UCSD-AML1 (cell line): Measurements from ENCODE around the gene RDH12.

Experiments used
- DNase-seq: peaks from one replicate; lab custom pipeline; 2025; ENCODE audit not compliant: unreplicated experiment; lab: John Stamatoyannopoulos, UW

The RDH12 gene

GRCh38 chr14:67746927-67747326 lies 45.2 kb downstream of the RDH12 start:
- no peak for DNase-seq

DNA sequence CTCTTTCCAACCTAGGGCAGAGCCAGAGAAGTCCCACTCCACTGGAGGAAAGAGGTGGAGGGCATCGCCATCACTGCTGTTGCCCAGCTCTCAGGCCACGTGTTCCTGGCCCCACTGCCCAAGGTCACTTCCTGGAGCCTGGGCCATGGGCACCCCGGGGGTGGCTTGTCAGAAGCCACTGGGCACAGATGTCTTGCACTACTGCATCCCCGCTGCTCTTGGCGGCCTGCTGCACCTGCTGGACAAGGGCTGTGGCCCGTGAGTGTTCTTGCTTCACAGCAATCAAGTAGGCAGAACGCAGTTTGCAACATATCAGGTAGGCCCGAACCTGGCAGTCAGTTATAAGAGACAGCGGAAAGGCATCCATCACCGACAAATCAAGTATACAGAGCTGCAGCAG lies 46.6 kb downstream of the RDH12 start:
- DNase-seq, result no peak

DNA sequence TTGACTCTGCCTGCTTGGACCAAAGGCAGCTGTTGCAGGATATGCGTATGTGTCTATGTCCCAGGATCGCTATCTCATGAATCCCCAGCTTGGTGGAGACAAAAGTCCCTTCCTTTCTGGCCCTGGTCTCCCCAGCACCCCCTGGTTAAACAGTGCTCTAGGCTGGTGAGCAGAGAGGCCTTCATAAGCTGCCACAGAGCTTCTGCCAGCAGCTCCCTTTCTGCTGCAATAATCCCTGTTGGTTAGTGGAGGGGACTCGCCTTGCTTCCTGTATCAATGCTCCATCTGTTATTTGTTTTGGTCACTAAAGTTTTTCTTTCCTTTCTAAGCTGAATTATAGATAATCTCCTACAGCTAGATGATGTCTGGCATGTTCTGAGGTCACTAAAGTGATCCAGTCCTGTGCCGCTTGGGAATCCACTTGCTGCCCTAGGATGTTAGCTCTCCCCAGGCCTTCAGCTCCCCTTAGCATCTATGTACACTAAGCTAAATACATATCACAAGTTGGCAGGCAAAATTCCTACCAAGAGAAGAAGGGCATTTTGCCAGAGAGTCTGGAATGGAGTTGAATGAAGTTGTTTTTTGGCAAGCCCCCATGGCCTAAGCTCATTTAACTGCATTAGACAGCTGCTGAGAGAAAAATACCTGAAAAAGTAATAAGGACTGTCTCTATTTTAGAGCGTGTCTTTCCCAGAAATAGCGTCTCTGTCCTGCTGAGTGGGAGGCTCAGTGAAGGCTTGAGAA lies 47.8 kb downstream of the RDH12 start:
- no peak for DNase-seq

DNA sequence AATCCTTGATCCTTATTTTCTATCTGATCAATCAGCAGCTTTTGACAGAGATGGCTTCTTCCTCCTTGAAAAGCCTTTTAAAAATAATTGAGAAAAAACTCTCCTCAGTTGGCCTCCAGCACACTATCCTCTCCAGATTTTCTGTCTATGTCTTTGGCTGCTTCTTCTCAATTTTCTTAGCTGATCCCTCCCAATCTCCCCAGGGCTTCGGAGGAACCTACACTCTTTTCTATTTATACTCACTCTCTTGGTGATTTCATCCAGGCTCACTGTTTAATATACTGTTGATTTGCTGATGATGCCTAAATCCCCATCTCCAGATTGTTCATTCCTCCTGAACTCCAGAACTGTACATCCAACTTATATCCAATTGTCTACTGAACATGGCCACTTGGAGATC lies 54.8 kb downstream of the RDH12 start:
- no peak for DNase-seq

- DNase-seq, result no peak
These were observed 55.5 kb downstream of the RDH12 start for GRCh38 chr14:67757175-67757574.

DNA sequence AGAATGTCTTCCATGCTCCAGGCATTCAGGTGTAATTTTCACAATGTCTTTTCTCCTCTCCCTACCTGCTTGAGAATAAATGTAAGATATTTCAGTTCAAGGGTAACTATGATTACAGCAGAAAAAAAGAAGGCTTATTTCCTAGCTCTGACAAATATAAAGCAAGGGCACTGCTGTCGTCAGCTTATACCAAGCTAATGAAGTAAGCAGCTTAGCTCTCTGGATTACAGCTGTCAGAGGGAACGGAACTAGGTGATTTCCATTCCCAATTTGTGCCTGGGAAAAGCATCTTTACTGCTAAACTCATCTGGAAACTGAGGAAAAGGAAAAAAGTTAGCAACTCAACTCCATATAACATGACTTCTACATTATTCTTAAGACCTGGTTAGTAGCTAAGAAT lies 58.2 kb downstream of the RDH12 start:
- DNase-seq, result no peak

GRCh38 chr14:67762051-67762450 lies 60.4 kb downstream of the RDH12 start:
- DNase-seq, result peak; percentile 11

DNA sequence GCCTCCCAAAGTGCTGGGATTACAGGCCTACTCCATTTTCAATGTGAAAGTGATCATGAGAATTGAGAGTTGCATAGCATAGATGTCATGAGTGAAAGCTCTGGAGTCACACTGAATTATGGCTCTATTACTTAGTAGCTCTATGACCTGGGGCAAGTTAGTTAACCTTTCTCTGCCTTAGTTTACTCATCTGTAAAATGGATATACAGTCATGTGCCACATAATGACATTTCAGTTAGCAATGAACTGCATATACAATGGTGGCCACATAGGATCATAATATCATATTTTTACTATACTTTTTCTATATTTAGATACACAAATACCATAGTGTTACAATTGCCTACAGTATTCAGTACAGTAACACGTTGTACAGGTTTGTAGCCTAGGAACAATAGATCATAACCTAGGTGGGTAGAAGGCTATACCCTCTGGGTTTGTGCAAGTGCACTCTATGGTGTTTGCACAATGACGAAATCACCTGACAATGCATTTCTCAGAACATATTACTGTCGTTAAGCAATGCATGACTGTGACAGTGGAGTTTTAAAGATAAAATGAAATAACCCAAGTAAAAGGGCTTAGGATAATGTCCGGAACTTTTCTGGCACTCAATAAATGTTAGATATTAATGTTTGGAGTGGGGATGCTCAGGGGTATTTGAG lies 61.6 kb downstream of the RDH12 start:
- no peak for DNase-seq

DNA sequence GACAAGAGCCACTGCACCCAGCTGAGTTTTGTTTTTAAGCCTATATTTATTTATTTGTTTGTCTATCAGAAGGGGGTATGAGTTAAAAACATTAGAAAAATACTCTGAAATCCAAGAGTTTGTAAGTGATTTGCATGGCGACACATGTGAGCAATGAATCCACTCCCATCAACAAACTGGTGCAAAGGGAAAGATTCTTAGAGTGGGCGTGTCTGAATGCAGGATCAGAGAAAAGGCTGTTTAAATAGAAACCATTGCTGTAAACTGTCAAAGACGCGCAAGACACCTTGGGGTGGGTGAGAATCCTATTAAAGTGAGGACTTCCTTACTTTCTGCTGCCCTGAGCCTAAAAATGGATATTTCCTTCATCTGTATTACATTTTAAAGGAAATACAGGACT lies 62.8 kb downstream of the RDH12 start:
- DNase-seq, result no peak

DNA sequence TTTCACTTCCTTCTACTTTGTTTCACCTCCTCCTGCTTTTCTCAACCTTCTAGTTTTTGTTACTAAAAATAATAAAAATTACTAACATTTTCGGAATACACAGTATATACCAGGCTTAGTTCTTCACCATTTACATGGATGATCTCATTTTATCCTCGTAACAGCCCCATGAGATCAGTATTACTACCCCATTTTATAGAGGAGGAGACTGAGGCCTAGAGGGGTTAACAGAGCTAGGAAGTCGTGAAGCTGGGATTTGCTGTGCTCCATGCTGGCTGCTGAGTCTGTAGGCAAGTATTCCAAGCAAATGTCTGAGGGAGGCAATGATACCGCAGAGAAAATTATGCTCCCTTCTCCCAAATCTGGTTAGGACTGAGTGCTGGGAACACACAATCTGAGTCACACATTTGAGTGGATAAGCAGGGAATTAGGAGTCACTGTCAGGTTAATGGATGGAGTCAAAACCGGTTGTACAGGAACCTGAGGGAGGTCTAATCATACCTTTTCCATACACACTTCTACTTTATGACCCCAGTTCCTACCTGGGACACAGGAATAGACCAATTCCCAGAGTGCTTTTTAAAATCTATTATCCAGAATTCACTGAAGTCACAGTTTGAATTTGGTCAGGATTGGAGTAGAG lies 63.6 kb downstream of the RDH12 start:
- DNase-seq, result no peak

DNA sequence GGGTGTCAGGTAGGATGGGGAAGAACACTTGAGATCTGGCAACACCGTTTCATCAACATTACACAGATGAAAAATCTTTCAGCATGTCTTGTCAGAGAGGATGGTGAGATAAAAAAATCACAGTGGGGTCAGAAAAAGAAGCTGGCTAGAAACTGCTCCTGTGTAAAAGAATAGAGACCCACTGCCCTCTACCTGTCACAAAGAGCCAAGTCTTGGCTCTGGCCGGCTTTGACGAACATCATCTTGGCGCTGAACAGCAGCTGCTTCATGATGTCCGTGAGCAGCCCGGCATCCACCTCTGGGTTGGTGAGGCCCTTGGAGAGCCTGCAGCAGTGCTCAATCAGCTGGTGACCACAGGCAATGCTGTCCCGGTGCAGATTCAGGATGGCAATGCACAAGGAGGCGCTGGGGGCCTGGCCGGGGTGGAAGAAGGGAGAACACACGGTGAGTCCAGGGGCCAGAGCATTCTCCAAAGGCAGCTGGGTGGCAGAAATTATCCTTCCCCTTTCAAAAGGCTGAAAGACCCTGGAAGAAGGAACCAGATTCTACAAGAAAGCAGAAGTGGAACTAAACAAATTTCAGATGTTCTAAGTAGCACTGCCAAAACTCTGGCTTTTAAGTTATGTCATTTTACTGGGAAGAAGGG lies 64.5 kb downstream of the RDH12 start:
- no peak for DNase-seq

DNA sequence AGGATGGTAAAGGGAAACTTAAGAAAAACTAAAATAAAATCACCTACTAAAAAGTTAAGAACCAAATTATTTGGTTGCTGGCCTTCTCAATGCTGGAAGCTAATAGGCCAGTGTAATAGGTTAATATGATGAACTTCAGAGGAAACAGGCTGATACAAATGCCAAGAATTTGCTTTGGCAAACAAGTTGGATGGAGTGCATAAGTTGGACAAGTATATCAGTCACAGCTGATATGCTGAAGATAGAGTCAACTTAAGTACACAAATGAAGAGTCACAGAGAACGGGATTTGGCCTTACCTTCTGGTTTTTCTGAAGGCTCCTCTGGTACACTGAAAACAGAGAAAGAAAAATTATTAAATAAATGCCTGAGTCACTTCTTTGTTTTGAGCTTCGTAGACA lies 66.5 kb downstream of the RDH12 start:
- no peak for DNase-seq

DNA sequence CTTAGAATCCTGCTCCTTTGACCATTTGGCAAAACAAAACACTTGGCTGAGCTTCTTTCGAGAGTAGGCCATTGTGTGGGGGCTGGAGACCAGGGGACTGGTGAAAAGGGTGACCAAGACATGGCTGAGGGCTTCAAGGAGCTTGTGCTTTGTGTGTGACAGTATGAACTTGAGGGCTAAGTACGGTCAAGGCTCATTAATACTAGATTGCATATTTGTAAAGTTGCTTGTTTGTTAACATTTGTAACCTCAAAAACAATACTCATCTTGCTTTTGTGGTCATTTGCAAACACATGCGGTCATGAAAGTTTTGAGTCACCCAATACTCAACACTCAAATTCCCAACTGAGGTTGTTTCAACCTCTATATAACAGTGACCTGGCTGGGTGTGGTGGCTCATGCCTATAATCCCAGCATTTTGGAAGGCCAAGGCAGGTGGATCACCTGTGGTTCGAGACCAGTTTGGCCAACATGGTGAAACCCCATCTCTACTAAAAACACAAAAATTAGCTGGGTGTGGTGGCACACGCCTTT lies 72.2 kb downstream of the RDH12 start:
- DNase-seq, result no peak

DNA sequence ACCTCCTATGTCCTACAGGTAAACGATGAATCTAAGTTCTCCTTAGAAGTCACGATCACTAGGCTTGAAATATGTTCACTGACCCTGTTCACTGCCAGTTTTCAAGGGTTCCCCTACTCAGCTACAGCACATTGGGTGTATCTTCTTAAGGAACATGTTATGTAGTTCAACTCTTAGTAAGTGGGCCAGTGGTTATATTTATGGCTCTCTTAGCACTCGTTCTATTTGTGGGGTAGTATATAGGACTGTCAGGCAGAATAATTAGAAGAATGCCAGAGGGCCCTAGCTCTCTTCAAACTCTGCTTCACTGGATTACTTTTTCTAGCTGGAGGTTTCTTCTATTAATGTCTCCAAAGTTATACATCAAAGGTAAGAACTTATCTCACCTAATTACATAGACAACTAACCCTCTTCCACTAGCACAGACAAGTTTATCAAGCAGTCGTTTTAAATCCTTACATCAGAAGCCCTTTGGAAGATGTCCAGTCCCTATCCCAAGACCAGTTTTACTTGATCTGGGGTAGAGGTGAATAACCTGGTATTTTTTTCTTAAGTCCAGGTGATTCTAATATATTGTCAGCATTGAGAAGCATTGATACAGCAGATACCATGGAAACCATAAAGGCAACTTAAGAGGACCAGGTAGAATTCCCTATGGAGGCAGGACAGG lies 75.1 kb downstream of the RDH12 start:
- no peak for DNase-seq

DNA sequence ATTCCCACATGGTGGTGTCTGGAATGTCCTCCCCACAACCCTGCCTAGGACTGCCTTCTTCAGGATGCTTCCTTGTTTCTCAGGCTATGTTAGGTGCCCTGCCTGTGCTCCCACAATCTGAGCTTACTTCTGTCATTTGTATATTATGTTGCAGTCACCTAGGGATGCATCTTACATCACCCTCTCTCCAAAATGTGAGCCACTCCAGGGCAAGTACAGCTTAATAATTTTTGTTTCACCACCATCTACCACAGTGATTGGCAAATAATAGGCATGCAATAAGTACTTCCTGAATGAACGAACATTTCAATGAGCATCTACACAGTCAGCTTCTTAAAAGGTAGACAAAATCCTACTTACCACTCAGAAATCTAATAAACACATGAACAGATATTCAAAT lies 77.1 kb downstream of the RDH12 start:
- DNase-seq, result no peak

GRCh38 chr14:67782090-67782489 lies 80.4 kb downstream of the RDH12 start:
- no peak for DNase-seq
